ENCODE measurements around the gene MACROD2. TPM values are rescaled to one million over a fixed set of nuclear protein-coding genes. Genes with fewer than 3 reads are reported as not detected.

Gene MACROD2
- total RNA-seq, 1 experiment from 2014 or later = 1.4 TPM

DNA sequence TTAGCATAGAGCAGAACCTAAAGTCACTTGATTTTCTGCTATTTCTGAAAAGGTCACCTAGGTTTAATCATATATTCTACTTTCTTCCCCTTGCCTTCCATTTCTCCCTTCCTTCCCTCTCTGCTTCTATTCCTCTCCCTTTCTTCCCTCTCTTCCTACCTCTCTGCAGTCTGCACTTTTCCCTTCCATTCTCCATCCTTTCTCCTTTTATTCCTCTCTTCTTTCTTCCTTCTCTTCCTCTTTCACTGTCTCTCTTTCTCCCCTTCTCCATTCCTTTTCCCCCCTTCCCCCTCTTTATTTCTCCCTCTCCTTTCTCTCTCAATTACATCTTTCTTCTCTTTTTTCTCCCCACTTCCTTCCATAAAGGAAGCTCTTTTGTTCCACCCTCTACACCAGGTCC lies 1391.9 kb downstream of the MACROD2 start:
- Histone ChIP-seq H3K9me3 (ENCODE audit: low read depth, low read length, poor library complexity, severe bottlenecking) (peaks cover 13% of the 10 kb centered on the region), H3K27ac (ENCODE audit: low read depth, low read length, poor library complexity, severe bottlenecking) (no peak overlapping the region), H3K4me1 (ENCODE audit: insufficient read depth, low read length, poor library complexity, severe bottlenecking) (no peaks in the 10 kb centered on the region), H3K4me3 (ENCODE audit: low read depth, low read length, poor library complexity, severe bottlenecking) (no peak overlapping the region), H3K27me3 (replicated peaks; ENCODE audit: insufficient read depth, low read depth, low read length, poor library complexity) (no peaks in the 10 kb centered on the region), H3K36me3 (ENCODE audit: insufficient read depth, low read length, poor library complexity, severe bottlenecking) (no peaks in the 10 kb centered on the region)
- TF ChIP-seq EZH2 (IDR thresholded peaks at IDR 0.05; ENCODE audit: borderline replicate concordance, low read depth, low read length, poor library complexity, severe bottlenecking) = no peak
- TF ChIP-seq, protein P1, sequence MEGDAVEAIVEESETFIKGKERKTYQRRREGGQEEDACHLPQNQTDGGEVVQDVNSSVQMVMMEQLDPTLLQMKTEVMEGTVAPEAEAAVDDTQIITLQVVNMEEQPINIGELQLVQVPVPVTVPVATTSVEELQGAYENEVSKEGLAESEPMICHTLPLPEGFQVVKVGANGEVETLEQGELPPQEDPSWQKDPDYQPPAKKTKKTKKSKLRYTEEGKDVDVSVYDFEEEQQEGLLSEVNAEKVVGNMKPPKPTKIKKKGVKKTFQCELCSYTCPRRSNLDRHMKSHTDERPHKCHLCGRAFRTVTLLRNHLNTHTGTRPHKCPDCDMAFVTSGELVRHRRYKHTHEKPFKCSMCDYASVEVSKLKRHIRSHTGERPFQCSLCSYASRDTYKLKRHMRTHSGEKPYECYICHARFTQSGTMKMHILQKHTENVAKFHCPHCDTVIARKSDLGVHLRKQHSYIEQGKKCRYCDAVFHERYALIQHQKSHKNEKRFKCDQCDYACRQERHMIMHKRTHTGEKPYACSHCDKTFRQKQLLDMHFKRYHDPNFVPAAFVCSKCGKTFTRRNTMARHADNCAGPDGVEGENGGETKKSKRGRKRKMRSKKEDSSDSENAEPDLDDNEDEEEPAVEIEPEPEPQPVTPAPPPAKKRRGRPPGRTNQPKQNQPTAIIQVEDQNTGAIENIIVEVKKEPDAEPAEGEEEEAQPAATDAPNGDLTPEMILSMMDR (conservative IDR thresholded peaks at IDR 0.05; ENCODE audit: low read depth, low read length) = no peak
- BruUV-seq (replicated peaks) = no TSS peak
- intact Hi-C loops (cut with micrococcal nuclease; ENCODE audit: unreplicated experiment) = no loop called here
- CTCF ChIA-PET = no interaction called here
- POLR2A ChIA-PET (ENCODE audit: low non-redundant PET) = no interaction called here
- DNase-seq (ENCODE audit: low spot score) = no peak

- H3K36me3 ChIP-seq (ENCODE audit: insufficient read depth, low read length, poor library complexity, severe bottlenecking) = no peaks in the 10 kb centered on the region
- TF ChIP-seq, protein P1 (conservative IDR thresholded peaks at IDR 0.05; ENCODE audit: low read depth, low read length) = no peak
- no peak for TF ChIP-seq EZH2 (IDR thresholded peaks at IDR 0.05; ENCODE audit: borderline replicate concordance, low read depth, low read length, poor library complexity, severe bottlenecking)
- H3K27me3 ChIP-seq (replicated peaks; ENCODE audit: insufficient read depth, low read depth, low read length, poor library complexity) = no peaks in the 10 kb centered on the region
- H3K4me1 ChIP-seq (ENCODE audit: insufficient read depth, low read length, poor library complexity, severe bottlenecking) = no peaks in the 10 kb centered on the region
- BruUV-seq (replicated peaks) = no TSS peak
- H3K4me3 ChIP-seq (ENCODE audit: low read depth, low read length, poor library complexity, severe bottlenecking) = no peak overlapping the region
- ChIA-PET POLR2A (ENCODE audit: low non-redundant PET) (no interaction called here), CTCF (no interaction called here)
- H3K27ac ChIP-seq (ENCODE audit: low read depth, low read length, poor library complexity, severe bottlenecking) = no peak overlapping the region
- intact Hi-C loops (cut with micrococcal nuclease; ENCODE audit: unreplicated experiment) = loop anchor here (10.0 kb wide), 1 partner anchor 59 kb away; no protein-coding TSS in a partner anchor
- H3K9me3 ChIP-seq (ENCODE audit: low read depth, low read length, poor library complexity, severe bottlenecking) = peaks cover 9% of the 10 kb centered on the region
- no peak for DNase-seq (ENCODE audit: low spot score)
These were observed 1400.1 kb downstream of the MACROD2 start for GRCh38 chr20:15395457-15395856.

- Histone ChIP-seq H3K27ac (ENCODE audit: low read depth, low read length, poor library complexity, severe bottlenecking) (no peak overlapping the region), H3K27me3 (replicated peaks; ENCODE audit: insufficient read depth, low read depth, low read length, poor library complexity) (no peaks in the 10 kb centered on the region), H3K9me3 (ENCODE audit: low read depth, low read length, poor library complexity, severe bottlenecking) (peaks cover 9% of the 10 kb centered on the region), H3K4me3 (ENCODE audit: low read depth, low read length, poor library complexity, severe bottlenecking) (no peak overlapping the region), H3K4me1 (ENCODE audit: insufficient read depth, low read length, poor library complexity, severe bottlenecking) (no peaks in the 10 kb centered on the region), H3K36me3 (ENCODE audit: insufficient read depth, low read length, poor library complexity, severe bottlenecking) (no peaks in the 10 kb centered on the region)
- CTCF ChIA-PET = no interaction called here
- no peak for DNase-seq (ENCODE audit: low spot score)
- POLR2A ChIA-PET (ENCODE audit: low non-redundant PET) = no interaction called here
- BruUV-seq (replicated peaks) = no TSS peak
- intact Hi-C loops (cut with micrococcal nuclease; ENCODE audit: unreplicated experiment) = loop anchor here (10.0 kb wide), 1 partner anchor 59 kb away; no protein-coding TSS in a partner anchor
- no peak for TF ChIP-seq EZH2 (IDR thresholded peaks at IDR 0.05; ENCODE audit: borderline replicate concordance, low read depth, low read length, poor library complexity, severe bottlenecking)
- TF ChIP-seq, protein P1 (conservative IDR thresholded peaks at IDR 0.05; ENCODE audit: low read depth, low read length) = no peak
These were observed 1400.7 kb downstream of the MACROD2 start for GRCh38 chr20:15396026-15396425.
